GM06990 (cell line): ENCODE data around the gene ZNF142.

Source experiments
- DNase-seq: peaks from one replicate; pipeline ENCODE4 v3.0.0-alpha.2; 2011; ENCODE audit not compliant: insufficient read length; ENCODE audit errors: extremely low read depth
- H3K27me3 ChIP-seq: replicated peaks from 2 replicates; pipeline ENCODE4 v1.6.0; 2011; ENCODE audit warnings: low read length; ENCODE audit not compliant: control insufficient read depth, insufficient read depth
- H3K36me3 ChIP-seq: 2 replicates; pipeline ENCODE4 v1.5.1; 2011; ENCODE audit warnings: low read length; ENCODE audit not compliant: control insufficient read depth, insufficient read depth
- H3K4me3 ChIP-seq: replicated peaks from 2 replicates; pipeline ENCODE4 v1.5.1; 2011; ENCODE audit warnings: low read depth, mild to moderate bottlenecking, control low read depth, low read length
- TF ChIP-seq, protein P1 (sequence below): IDR thresholded peaks from 2 replicates; pipeline ENCODE4 v1.5.1; 2011; ENCODE audit warnings: low read length, control low read depth, mild to moderate bottlenecking, inconsistent platforms; ENCODE audit not compliant: insufficient read depth, poor library complexity, severe bottlenecking

Gene ZNF142

DNA sequence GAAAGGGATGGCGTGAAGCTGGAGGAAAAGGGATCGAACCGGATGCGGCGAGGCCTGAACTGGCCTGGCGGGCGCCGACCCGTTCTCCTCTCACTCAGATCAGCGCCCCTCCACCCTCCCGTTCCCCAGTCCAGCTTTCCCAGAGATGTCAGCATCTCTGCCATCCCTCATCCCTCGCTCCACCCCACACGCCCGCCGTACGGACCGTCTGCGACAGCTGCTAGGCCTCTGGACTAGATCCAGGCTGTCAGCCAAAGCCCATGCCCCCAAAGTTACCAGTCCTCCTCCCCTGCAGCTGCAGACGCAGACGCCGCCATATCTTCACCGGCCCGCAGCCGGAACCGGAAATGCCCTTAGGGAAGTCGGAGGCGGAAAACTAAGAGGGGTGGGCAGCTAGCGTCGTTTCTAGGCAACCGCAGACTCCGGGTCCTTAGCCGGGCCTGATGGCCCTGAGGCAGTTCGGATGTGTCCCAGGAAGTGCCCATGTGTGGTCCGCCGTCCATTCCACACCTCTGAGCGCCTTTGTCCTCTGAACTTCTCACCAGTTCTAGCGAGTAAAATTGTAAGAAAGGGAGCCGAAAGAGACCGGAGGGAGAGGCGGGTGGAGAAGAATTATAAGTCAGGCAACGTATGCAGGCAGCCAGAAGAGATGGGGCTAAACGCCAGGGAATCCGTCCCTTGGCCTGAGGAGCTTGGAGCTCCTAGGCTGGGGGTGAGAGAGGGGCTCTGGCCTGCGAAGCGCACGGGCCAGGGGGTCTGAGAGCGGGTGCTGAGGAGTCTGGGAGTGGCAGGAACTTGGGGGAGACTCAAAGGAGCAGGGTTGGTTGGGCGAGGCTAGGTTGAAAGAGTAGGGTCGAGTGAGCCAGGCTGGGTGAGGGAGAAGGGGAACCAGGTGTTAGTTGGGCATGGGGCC is 12.5 kb upstream of the ZNF142 start, which contains the start of the genes RNF25 and STK36:
Gene RNF25 (minus strand): TSS at position 349 of the 913 bp plus-strand sequence. CDS start 32 bp downstream, at position 317.
Gene STK36 (plus strand): TSS at position 433 of the 913 bp plus-strand sequence. CDS start 744 bp downstream, outside the sequence.
- Histone ChIP-seq H3K36me3 (peaks cover 7% of the 10 kb centered on the region), H3K4me3 (peak within 1 kb of the TSS; percentile 98), H3K27me3 (no peaks in the 10 kb centered on the region)
- DNase-seq, result peak; percentile 82
- TF ChIP-seq, protein P1, sequence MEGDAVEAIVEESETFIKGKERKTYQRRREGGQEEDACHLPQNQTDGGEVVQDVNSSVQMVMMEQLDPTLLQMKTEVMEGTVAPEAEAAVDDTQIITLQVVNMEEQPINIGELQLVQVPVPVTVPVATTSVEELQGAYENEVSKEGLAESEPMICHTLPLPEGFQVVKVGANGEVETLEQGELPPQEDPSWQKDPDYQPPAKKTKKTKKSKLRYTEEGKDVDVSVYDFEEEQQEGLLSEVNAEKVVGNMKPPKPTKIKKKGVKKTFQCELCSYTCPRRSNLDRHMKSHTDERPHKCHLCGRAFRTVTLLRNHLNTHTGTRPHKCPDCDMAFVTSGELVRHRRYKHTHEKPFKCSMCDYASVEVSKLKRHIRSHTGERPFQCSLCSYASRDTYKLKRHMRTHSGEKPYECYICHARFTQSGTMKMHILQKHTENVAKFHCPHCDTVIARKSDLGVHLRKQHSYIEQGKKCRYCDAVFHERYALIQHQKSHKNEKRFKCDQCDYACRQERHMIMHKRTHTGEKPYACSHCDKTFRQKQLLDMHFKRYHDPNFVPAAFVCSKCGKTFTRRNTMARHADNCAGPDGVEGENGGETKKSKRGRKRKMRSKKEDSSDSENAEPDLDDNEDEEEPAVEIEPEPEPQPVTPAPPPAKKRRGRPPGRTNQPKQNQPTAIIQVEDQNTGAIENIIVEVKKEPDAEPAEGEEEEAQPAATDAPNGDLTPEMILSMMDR, result no peak

- H3K36me3 ChIP-seq, result peaks cover 10% of the 10 kb centered on the region
- H3K4me3 ChIP-seq, result peak overlapping the region; percentile 98
- no peak for DNase-seq
- TF ChIP-seq, protein P1, result no peak
- no peaks in the 10 kb centered on the region for H3K27me3 ChIP-seq
Measured at GRCh38 chr2:218671097-218671653, 11.8 kb upstream of the ZNF142 start.

GRCh38 chr2:218664653-218665052 is 5.2 kb upstream of the ZNF142 start:
- Histone ChIP-seq H3K27me3 (no peaks in the 10 kb centered on the region), H3K4me3 (no peak overlapping the region), H3K36me3 (peaks cover 37% of the 10 kb centered on the region)
- TF ChIP-seq, protein P1, result no peak
- no peak for DNase-seq

DNA sequence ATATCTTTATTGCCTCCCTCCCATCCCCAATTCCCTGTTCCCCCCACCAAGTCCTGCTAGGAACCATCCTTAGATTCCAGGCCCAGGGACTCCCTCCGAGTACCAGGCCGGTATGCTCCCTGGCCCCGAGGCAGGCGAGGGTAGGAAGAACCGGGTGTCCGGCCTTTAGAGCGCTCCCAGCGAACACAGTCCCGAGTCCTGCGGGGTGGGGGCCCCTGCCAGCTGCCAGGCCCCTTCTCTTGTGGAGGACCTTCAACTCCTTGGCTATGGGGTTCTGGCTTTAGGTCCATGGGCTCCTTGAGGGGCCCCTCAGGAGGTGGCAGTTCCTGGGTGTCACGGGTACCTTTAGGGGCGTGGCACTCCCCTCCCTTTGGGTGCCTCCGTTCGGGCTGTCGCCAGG is 4.5 kb upstream of the ZNF142 start:
- H3K27me3 ChIP-seq, result no peaks in the 10 kb centered on the region
- DNase-seq, result no peak
- TF ChIP-seq, protein P1, result no peak
- no peak overlapping the region for H3K4me3 ChIP-seq
- peaks cover 37% of the 10 kb centered on the region for H3K36me3 ChIP-seq

- Histone ChIP-seq H3K36me3 (peaks cover 32% of the 10 kb centered on the region), H3K27me3 (no peaks in the 10 kb centered on the region), H3K4me3 (no peak overlapping the region)
- no peak for DNase-seq
- TF ChIP-seq, protein P1, result no peak
Measured at GRCh38 chr2:218662827-218663226, 3.4 kb upstream of the ZNF142 start.
